ENCODE results near the gene MRAP2.
"Not testable (repeated sequence)": the region's sequence is repeated elsewhere in the genome, so short reads cannot be mapped to it uniquely, and the experiment has no call there.

- TF ChIP-seq CTCF (conservative IDR thresholded peaks at IDR 0.05; ENCODE audit: low read depth, low read length); EZH2 (IDR thresholded peaks at IDR 0.05; ENCODE audit: low read length, unreplicated experiment); EZH2phosphoT487 (IDR thresholded peaks at IDR 0.05; ENCODE audit: borderline replicate concordance, low read length): not testable (repeated sequence)
Measured at GRCh38 chr6:84105215-84105924, 71.8 kb downstream of the MRAP2 start.

Measured in PC-3 (cell line).